ENCODE measurements around the gene LASP1NB.

The LASP1NB gene

DNA sequence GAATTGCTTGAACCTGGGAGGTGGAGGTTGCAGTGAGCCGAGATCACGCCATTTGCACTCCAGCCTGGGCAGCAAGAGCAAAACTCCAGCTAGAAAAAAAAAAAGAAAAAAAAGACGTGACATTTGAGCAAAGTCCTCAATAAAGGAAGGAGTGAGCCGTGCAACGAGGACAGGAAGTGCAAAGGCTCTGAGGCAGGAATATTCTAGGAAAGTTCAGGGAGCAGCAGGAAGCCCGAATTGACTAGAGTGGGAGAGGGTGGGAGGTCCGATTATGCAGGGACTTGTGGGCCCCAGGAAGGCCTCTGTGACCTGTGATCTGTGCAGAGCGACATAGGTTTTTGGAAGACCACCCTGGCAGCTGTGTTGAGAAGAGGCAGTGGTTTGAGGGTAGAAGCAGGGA is 8.6 kb upstream of the LASP1NB start:
- intact Hi-C loops (cut with DNase I): no loop called here
- Histone ChIP-seq H3K27me3 (replicated peaks; ENCODE audit: insufficient read depth) (no peaks in the 10 kb centered on the region), H3K27ac (no peak overlapping the region), H3K4me3 (no peak overlapping the region), H3K9me3 (no peaks in the 10 kb centered on the region), H3K36me3 (peaks cover 0 to 12% of the 10 kb centered on the region in 2 donors), H3K4me1 (replicated peaks) (no peaks in the 10 kb centered on the region)
- TF ChIP-seq, protein P1, sequence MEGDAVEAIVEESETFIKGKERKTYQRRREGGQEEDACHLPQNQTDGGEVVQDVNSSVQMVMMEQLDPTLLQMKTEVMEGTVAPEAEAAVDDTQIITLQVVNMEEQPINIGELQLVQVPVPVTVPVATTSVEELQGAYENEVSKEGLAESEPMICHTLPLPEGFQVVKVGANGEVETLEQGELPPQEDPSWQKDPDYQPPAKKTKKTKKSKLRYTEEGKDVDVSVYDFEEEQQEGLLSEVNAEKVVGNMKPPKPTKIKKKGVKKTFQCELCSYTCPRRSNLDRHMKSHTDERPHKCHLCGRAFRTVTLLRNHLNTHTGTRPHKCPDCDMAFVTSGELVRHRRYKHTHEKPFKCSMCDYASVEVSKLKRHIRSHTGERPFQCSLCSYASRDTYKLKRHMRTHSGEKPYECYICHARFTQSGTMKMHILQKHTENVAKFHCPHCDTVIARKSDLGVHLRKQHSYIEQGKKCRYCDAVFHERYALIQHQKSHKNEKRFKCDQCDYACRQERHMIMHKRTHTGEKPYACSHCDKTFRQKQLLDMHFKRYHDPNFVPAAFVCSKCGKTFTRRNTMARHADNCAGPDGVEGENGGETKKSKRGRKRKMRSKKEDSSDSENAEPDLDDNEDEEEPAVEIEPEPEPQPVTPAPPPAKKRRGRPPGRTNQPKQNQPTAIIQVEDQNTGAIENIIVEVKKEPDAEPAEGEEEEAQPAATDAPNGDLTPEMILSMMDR (IDR thresholded peaks at IDR 0.05): no peak
- TF ChIP-seq POLR2A (IDR thresholded peaks at IDR 0.05): no peak
- no peak for TF ChIP-seq POLR2AphosphoS5 (IDR thresholded peaks at IDR 0.05)
- DNase-seq (ENCODE audit: low spot score): no peak
- 84% methylated on average over 8 of the region's 8 CpGs for WGBS

DNA sequence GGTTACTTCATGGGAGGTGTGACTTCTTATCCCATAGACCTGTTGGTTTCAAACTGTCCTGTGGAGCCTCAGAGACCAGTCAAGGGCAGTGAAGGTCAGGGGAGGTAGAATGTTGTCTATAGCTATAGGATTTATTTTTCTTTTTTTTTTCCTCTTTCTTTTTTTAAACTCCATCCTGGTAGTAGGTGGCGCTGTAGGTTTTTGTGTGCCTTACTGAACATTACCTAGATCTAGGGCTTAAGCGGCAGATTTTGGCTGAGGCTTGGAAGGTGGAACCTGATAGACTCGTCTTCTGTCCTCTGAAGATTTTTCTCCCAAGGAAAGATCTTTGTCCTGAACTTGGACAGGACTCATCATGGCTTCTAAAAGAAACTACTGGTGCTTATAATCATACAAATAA is 8.2 kb upstream of the LASP1NB start:
- peaks cover 0 to 12% of the 10 kb centered on the region in 2 donors for H3K36me3 ChIP-seq
- H3K9me3 ChIP-seq: no peaks in the 10 kb centered on the region
- no peak overlapping the region for H3K4me3 ChIP-seq
- intact Hi-C loops (cut with DNase I): no loop called here
- DNase-seq (ENCODE audit: low spot score): no peak
- no peaks in the 10 kb centered on the region for H3K27me3 ChIP-seq (replicated peaks; ENCODE audit: insufficient read depth)
- TF ChIP-seq POLR2AphosphoS5 (IDR thresholded peaks at IDR 0.05): no peak
- no peak for TF ChIP-seq POLR2A (IDR thresholded peaks at IDR 0.05)
- TF ChIP-seq, protein P1 (IDR thresholded peaks at IDR 0.05): no peak
- H3K4me1 ChIP-seq (replicated peaks): no peaks in the 10 kb centered on the region
- H3K27ac ChIP-seq: no peak overlapping the region
- WGBS: 59% methylated on average over 3 of the region's 3 CpGs

DNA sequence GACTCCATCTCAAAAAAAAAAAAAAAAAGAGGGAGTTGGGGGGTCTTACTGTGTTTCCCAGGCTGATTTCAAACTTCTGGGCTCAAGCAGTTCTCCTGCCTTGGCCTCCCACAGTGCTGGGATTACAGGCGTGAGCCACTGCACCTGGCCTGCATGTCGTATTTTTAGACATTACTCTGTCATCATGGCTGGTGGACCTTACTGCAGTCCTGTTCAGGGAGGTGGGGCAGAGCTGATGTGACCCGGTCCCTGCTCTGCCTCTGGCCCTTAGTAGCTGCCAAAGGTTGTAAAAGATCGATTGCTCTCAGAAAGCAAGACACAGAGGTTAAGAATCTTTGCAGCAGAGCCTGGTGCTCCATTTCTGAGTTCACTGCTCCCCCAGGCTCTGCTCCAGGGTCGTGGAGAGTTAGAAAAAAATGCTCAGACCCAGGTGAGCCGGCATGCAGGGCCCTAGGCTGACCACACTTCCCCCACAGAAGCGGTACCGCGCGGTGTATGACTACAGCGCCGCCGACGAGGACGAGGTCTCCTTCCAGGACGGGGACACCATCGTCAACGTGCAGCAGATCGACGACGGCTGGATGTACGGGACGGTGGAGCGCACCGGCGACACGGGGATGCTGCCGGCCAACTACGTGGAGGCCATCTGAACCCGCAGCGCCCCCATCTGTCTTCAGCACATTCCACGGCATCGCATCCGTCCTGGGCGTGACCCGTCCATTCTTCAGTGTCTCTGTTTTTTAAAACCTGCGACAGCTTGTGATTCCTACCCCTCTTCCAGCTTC is 7.1 kb upstream of the LASP1NB start:
- Histone ChIP-seq H3K4me3 (no peak overlapping the region), H3K9me3 (no peaks in the 10 kb centered on the region), H3K27ac (no peak overlapping the region), H3K36me3 (peaks cover 0 to 12% of the 10 kb centered on the region in 2 donors), H3K27me3 (replicated peaks; ENCODE audit: insufficient read depth) (no peaks in the 10 kb centered on the region), H3K4me1 (replicated peaks) (no peaks in the 10 kb centered on the region)
- intact Hi-C loops (cut with DNase I): no loop called here
- WGBS: 70% methylated on average over 37 of the region's 37 CpGs
- DNase-seq (ENCODE audit: low spot score): no peak
- TF ChIP-seq, protein P1 (IDR thresholded peaks at IDR 0.05): no peak
- TF ChIP-seq POLR2A (IDR thresholded peaks at IDR 0.05) (no peak), POLR2AphosphoS5 (IDR thresholded peaks at IDR 0.05) (no peak)

DNA sequence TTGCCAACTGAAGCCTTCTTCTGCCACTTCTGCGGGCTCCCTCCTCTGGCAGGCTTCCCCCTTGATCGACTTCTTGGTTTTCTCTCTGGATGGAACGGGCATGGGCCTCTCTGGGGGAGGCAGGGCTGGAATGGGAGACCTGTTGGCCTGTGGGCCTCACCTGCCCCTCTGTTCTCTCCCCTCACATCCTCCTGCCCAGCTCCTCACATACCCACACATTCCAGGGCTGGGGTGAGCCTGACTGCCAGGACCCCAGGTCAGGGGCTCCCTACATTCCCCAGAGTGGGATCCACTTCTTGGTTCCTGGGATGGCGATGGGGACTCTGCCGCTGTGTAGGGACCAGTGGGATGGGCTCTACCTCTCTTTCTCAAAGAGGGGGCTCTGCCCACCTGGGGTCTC is 6.5 kb upstream of the LASP1NB start:
- no peaks in the 10 kb centered on the region for H3K27me3 ChIP-seq (replicated peaks; ENCODE audit: insufficient read depth)
- H3K36me3 ChIP-seq: peaks cover 0 to 12% of the 10 kb centered on the region in 2 donors
- H3K27ac ChIP-seq: no peak overlapping the region
- no peak overlapping the region for H3K4me3 ChIP-seq
- TF ChIP-seq POLR2AphosphoS5 (IDR thresholded peaks at IDR 0.05) (no peak), POLR2A (IDR thresholded peaks at IDR 0.05) (no peak)
- TF ChIP-seq, protein P1 (IDR thresholded peaks at IDR 0.05): no peak
- intact Hi-C loops (cut with DNase I): no loop called here
- no peaks in the 10 kb centered on the region for H3K9me3 ChIP-seq
- no peaks in the 10 kb centered on the region for H3K4me1 ChIP-seq (replicated peaks)
- WGBS: 96% methylated on average over 5 of the region's 5 CpGs
- no peak for DNase-seq (ENCODE audit: low spot score)

All from prostate gland (tissue), 2 donors.